HepG2 (cell line): ENCODE measurements around the gene TMC8. TPM values are rescaled to one million over a fixed set of nuclear protein-coding genes. Genes with fewer than 3 reads are reported as not detected.

Experiments
- ARHGAP35 ChIP-seq: sonication (generic); formaldehyde crosslinking; IDR thresholded peaks from 2 replicates; pipeline ENCODE4 v1.9.0; 2022; ENCODE audit warnings: mild to moderate bottlenecking, inconsistent platforms, moderate library complexity, missing genetic modification reagents, borderline replicate concordance
- ATF7 ChIP-seq, 2 experiments: fragments of 450-650 bp in 1 of 2; sonication (generic) in 1 of 2; formaldehyde crosslinking in 1 of 2; IDR thresholded peaks; 2 replicates each; pipeline versions ENCODE4 v1.4.0 to v1.6.1; 2016 to 2020; ENCODE audit warnings: antibody characterized with exemption in 1 of 2, mild to moderate bottlenecking in 1 of 2, missing genetic modification reagents in 1 of 2
- BCL6 ChIP-seq: IDR thresholded peaks from 2 replicates; pipeline ENCODE4 v1.6.1; 2016; ENCODE audit warnings: missing genetic modification reagents, missing compliant biosample characterization
- DNMT3B ChIP-seq: conservative IDR thresholded peaks from 2 replicates; pipeline ENCODE4 v1.6.1; 2016; ENCODE audit warnings: missing biosample characterization, control low read depth
- FOXK1 ChIP-seq: sonication (generic); formaldehyde crosslinking; IDR thresholded peaks from 2 replicates; pipeline ENCODE4 v1.4.0; 2020; ENCODE audit warnings: low read depth, missing genetic modification reagents, borderline replicate concordance
- GATAD1 ChIP-seq: IDR thresholded peaks from 2 replicates; pipeline ENCODE4 v1.6.1; 2016; ENCODE audit warnings: missing genetic modification reagents, missing compliant biosample characterization
- NR3C1 ChIP-seq: sonication (generic); formaldehyde crosslinking; IDR thresholded peaks from 2 replicates; pipeline ENCODE4 v1.4.0; 2020; ENCODE audit warnings: missing genetic modification reagents
- PCBP2 ChIP-seq: fragments of 200-400 bp; formaldehyde crosslinking; optimal IDR thresholded peaks from 2 replicates; pipeline ENCODE3; 2018; ENCODE audit warnings: low read length, low read depth; ENCODE audit not compliant: poor library complexity, severe bottlenecking
- POLR2A ChIP-seq, 2 experiments: IDR thresholded peaks; 2 replicates each; pipeline ENCODE4 v1.6.1; 2011; ENCODE audit warnings: low read depth in 2 of 2, low read length in 2 of 2, mild to moderate bottlenecking in 1 of 2, moderate library complexity in 1 of 2; ENCODE audit not compliant: insufficient read depth in 1 of 2
- PTBP1 ChIP-seq: fragments of 200-400 bp; formaldehyde crosslinking; IDR thresholded peaks from 2 replicates; pipeline ENCODE4 v1.6.1; 2018; ENCODE audit warnings: low read length, low read depth; ENCODE audit not compliant: poor library complexity, severe bottlenecking
- RARA ChIP-seq: IDR thresholded peaks from 2 replicates; pipeline ENCODE4 v1.6.1; 2016; ENCODE audit warnings: missing genetic modification reagents, missing compliant biosample characterization
- RBM39 ChIP-seq: fragments of 200-400 bp; formaldehyde crosslinking; IDR thresholded peaks from one replicate; pipeline ENCODE4 v1.6.1; 2018; ENCODE audit warnings: antibody characterized with exemption, mild to moderate bottlenecking, low read depth, low read length; ENCODE audit not compliant: poor library complexity, severe bottlenecking
- ZC3H13 ChIP-seq: sonication (generic); formaldehyde crosslinking; IDR thresholded peaks from 2 replicates; pipeline ENCODE4 v1.8.1; 2023; ENCODE audit warnings: mild to moderate bottlenecking, missing genetic modification reagents, moderate library complexity
- ZFAT ChIP-seq: sonication (generic); formaldehyde crosslinking; conservative IDR thresholded peaks from 2 replicates; pipeline ENCODE4 v1.8.1; 2023; ENCODE audit warnings: missing genetic modification reagents, inconsistent platforms
- ZNF12 ChIP-seq: sonication (generic); formaldehyde crosslinking; IDR thresholded peaks from 2 replicates; pipeline ENCODE4 v1.5.0; 2020; ENCODE audit warnings: missing genetic modification reagents
- ZNF619 ChIP-seq: sonication (generic); formaldehyde crosslinking; IDR thresholded peaks from 2 replicates; pipeline ENCODE4 v1.4.0; 2020; ENCODE audit warnings: mild to moderate bottlenecking, missing genetic modification reagents
- ZNF703 ChIP-seq: sonication (generic); formaldehyde crosslinking; IDR thresholded peaks from 2 replicates; pipeline ENCODE4 v1.5.1; 2020; ENCODE audit warnings: missing genetic modification reagents, mild to moderate bottlenecking, moderate library complexity, borderline replicate concordance
- ZNF782 ChIP-seq: sonication (generic); formaldehyde crosslinking; IDR thresholded peaks from 2 replicates; pipeline ENCODE4 v1.4.0; 2020; ENCODE audit warnings: missing genetic modification reagents, mild to moderate bottlenecking, borderline replicate concordance
- polyA plus RNA-seq, 8 experiments: library from polyadenylated mRNA; depleted of rRNA in 3 of 8; stranded (reverse) in 7 of 8; unstranded in 1 of 8; fragments of >200 nt; fragmentation: Illumina TruSeq in 4 of 8; extraction: Trizol in 4 of 8; gene quantifications; 2 replicates each; pipeline versions ENCODE4 v1.2.1 to v1.2.3, GENCODE V29; 2011 to 2016; ENCODE audit warnings: low read depth in 4 of 8, missing spikeins in 1 of 8, mixed read lengths in 1 of 8; ENCODE audit not compliant: insufficient read depth in 1 of 8
- total RNA-seq, 5 experiments: library from RNA; depleted of rRNA; stranded (reverse); fragments of >200 nt; fragmentation: Illumina TruSeq; extraction: Trizol; gene quantifications; 2 replicates each; pipeline ENCODE4 v1.2.3, GENCODE V29; 2016; ENCODE audit warnings: low read depth in 1 of 5
- TF ChIP-seq, protein P1 (sequence below): sonication (generic); formaldehyde crosslinking; IDR thresholded peaks from 2 replicates; pipeline ENCODE4 v1.5.0; 2020; ENCODE audit warnings: missing genetic modification reagents, mild to moderate bottlenecking, borderline replicate concordance
- TF ChIP-seq, protein P2 (sequence below): sonication (generic); formaldehyde crosslinking; IDR thresholded peaks from 2 replicates; pipeline ENCODE4 v1.4.0; 2020; ENCODE audit warnings: missing genetic modification reagents
- TF ChIP-seq, protein P3 (sequence below): sonication (generic); formaldehyde crosslinking; IDR thresholded peaks from 2 replicates; pipeline ENCODE4 v1.4.0; 2020; ENCODE audit warnings: missing genetic modification reagents

The TMC8 gene
- total and polyA plus RNA-seq, 2 of the 13 experiments (the other 11 are each of a cell fraction or from before 2014, with no cell fraction given) = 0.53 to 7.8 TPM

DNA sequence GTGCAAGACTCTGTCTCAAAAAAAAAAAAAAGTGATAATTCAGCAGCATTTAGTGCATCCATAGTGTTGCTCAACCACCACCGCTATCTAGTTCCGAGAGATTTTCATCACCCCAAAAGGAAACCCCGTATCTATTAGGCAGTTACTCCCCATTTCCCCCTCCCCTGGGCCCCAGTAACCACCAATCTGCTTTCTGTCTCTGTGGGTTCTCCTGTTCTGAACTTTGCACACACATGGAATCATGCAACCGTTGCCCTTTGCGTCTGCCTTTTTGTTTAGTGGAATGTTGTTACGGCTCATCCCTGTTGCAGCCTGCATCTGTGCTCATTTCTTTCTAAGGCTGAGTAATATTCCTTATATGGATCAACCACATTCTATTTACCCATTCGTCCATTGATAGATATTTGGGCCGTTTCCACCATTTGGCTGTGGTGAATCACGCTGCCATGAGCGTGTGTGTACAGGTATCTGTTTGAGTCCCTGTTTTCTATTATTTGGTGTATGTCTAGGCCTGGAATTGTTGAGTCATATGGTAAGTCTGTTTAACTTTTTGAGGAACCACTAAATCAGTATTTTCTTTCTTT is 29.1 kb downstream of the TMC8 start (continued):
- TF ChIP-seq FOXK1 (no peak; the same call in 1 of the 2 replicates), NR3C1 (no peak), ZNF619 (CRISPR knock-in tag) (no peak), ZNF12 (CRISPR knock-in tag) (no peak), ZC3H13 (no peak), GATAD1 (CRISPR knock-in tag) (no peak), RARA (CRISPR knock-in tag) (peak; percentile 58), POLR2A (IDR thresholded peaks at IDR 0.05; ENCODE audit: insufficient read depth in 1 of 2, low read depth in 2 of 2, low read length in 2 of 2) (0 out of 4 replicates have a peak, but pooled peaks of 1 of the 2 experiments have one; percentile 35), DNMT3B (CRISPR knock-in tag) (no peak), RBM39 (no peak), ATF7 (IDR thresholded peaks at IDR 0.05) (no peak), ATF7 (CRISPR knock-in tag; IDR thresholded peaks at IDR 0.05) (no peak), PCBP2 (no peak), ARHGAP35 (no peak), ZFAT (CRISPR knock-in tag) (no peak), ZNF703 (CRISPR knock-in tag) (no peak), PTBP1 (no peak), ZNF782 (CRISPR knock-in tag) (no peak), BCL6 (CRISPR knock-in tag) (0 out of 2 replicates have a peak, but pooled peaks have one; percentile 13)
- TF ChIP-seq, protein P1, sequence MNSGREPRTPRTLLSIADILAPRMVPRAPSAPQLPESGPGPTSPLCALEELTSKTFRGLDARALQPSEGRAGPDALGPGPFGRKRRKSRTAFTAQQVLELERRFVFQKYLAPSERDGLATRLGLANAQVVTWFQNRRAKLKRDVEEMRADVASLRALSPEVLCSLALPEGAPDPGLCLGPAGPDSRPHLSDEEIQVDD = no peak
- TF ChIP-seq, protein P2, sequence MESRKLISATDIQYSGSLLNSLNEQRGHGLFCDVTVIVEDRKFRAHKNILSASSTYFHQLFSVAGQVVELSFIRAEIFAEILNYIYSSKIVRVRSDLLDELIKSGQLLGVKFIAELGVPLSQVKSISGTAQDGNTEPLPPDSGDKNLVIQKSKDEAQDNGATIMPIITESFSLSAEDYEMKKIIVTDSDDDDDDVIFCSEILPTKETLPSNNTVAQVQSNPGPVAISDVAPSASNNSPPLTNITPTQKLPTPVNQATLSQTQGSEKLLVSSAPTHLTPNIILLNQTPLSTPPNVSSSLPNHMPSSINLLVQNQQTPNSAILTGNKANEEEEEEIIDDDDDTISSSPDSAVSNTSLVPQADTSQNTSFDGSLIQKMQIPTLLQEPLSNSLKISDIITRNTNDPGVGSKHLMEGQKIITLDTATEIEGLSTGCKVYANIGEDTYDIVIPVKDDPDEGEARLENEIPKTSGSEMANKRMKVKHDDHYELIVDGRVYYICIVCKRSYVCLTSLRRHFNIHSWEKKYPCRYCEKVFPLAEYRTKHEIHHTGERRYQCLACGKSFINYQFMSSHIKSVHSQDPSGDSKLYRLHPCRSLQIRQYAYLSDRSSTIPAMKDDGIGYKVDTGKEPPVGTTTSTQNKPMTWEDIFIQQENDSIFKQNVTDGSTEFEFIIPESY (CRISPR knock-in tag) = peak; percentile 14; the same call in 1 of the 2 replicates
- TF ChIP-seq, protein P3, sequence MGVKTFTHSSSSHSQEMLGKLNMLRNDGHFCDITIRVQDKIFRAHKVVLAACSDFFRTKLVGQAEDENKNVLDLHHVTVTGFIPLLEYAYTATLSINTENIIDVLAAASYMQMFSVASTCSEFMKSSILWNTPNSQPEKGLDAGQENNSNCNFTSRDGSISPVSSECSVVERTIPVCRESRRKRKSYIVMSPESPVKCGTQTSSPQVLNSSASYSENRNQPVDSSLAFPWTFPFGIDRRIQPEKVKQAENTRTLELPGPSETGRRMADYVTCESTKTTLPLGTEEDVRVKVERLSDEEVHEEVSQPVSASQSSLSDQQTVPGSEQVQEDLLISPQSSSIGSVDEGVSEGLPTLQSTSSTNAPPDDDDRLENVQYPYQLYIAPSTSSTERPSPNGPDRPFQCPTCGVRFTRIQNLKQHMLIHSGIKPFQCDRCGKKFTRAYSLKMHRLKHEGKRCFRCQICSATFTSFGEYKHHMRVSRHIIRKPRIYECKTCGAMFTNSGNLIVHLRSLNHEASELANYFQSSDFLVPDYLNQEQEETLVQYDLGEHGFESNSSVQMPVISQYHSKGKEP (CRISPR knock-in tag) = no peak
